CD14-positive monocyte (primary cell): ENCODE results near the gene IL21R. TPM values are rescaled to one million over a fixed set of nuclear protein-coding genes. Genes with fewer than 3 reads are reported as not detected.
A peak's percentile ranks its signal among the peaks of the same experiment; 100 is the strongest.

ENCODE experiments used
- DNase-seq, 3 donors: peaks; one replicate each; pipeline ENCODE4 v3.0.0-alpha.2; 2011 to 2022
- H2AFZ ChIP-seq: 2 replicates; pipeline ENCODE4 v1.6.0; 2012; ENCODE audit warnings: mild to moderate bottlenecking, low read depth, low read length, inconsistent platforms; ENCODE audit not compliant: insufficient read depth, poor library complexity, severe bottlenecking
- H3K27ac ChIP-seq, 2 donors: 1 replicate in 1 of 2; 2 replicates in 1 of 2; pipeline ENCODE4 v1.5.1; 2012 to 2013; ENCODE audit warnings: low read length in 2 of 2, control low read depth in 1 of 2, inconsistent platforms in 1 of 2, low read depth in 1 of 2, mild to moderate bottlenecking in 1 of 2
- H3K27me3 ChIP-seq, 2 donors: one replicate each; pipeline versions ENCODE4 v1.6.0 to v1.6.1; 2011 to 2013; ENCODE audit warnings: low read length in 2 of 2; ENCODE audit not compliant: control insufficient read depth in 2 of 2, insufficient read depth in 2 of 2
- H3K36me3 ChIP-seq, 2 donors: replicated peaks in 1 of 2; 1 replicate in 1 of 2; 2 replicates in 1 of 2; pipeline versions ENCODE4 v1.5.1 to v1.6.1; 2012 to 2013; ENCODE audit warnings: low read length in 2 of 2, control low read depth in 1 of 2, inconsistent platforms in 1 of 2, mild to moderate bottlenecking in 1 of 2; ENCODE audit not compliant: insufficient read depth in 2 of 2, control insufficient read depth in 1 of 2
- H3K4me1 ChIP-seq, 2 donors: 1 replicate in 1 of 2; 2 replicates in 1 of 2; pipeline versions ENCODE4 v1.5.1 to v1.6.1; 2012 to 2013; ENCODE audit warnings: low read length in 2 of 2, control low read depth in 1 of 2, inconsistent platforms in 1 of 2, mild to moderate bottlenecking in 1 of 2, moderate library complexity in 1 of 2; ENCODE audit not compliant: insufficient read depth in 2 of 2, control insufficient read depth in 1 of 2
- H3K4me2 ChIP-seq: replicated peaks from 2 replicates; pipeline ENCODE3; 2012; ENCODE audit warnings: low read length, moderate library complexity, mild to moderate bottlenecking; ENCODE audit not compliant: poor library complexity, severe bottlenecking; ENCODE audit errors: extremely low read depth
- H3K4me3 ChIP-seq, 3 experiments: fragments of 200-600 bp in 1 of 3; sonication (generic) in 1 of 3; replicated peaks in 1 of 3; 1 replicate in 2 of 3; 2 replicates in 1 of 3; pipeline ENCODE4 v1.5.1; 2011 to 2013; ENCODE audit warnings: low read length in 3 of 3, mild to moderate bottlenecking in 3 of 3, control low read depth in 2 of 3, low read depth in 2 of 3, inconsistent platforms in 1 of 3, moderate library complexity in 1 of 3
- H3K79me2 ChIP-seq: 2 replicates; pipeline ENCODE4 v1.6.0; 2012; ENCODE audit warnings: mild to moderate bottlenecking, control low read depth, inconsistent platforms, low read length, moderate library complexity; ENCODE audit not compliant: insufficient read depth
- H3K9ac ChIP-seq: 2 replicates; pipeline ENCODE4 v1.6.0; 2017; ENCODE audit warnings: low read length, mild to moderate bottlenecking; ENCODE audit not compliant: insufficient read depth, poor library complexity, severe bottlenecking
- H3K9me3 ChIP-seq, 2 donors: replicated peaks in 1 of 2; 1 replicate in 1 of 2; 2 replicates in 1 of 2; pipeline versions ENCODE4 v1.5.1 to v1.6.1; 2012 to 2013; ENCODE audit warnings: low read length in 2 of 2, control low read depth in 1 of 2; ENCODE audit not compliant: control insufficient read depth in 1 of 2, insufficient read depth in 1 of 2
- H4K20me1 ChIP-seq: 2 replicates; pipeline ENCODE4 v1.6.0; 2012; ENCODE audit warnings: mild to moderate bottlenecking, low read length, control low read depth, moderate library complexity; ENCODE audit not compliant: insufficient read depth
- H3K27ac Mint-ChIP-seq, 7 donors: one replicate each; pipeline ENCODE4 v1.8.0; 2020; ENCODE audit warnings: mild to moderate bottlenecking in 7 of 7, mixed read lengths in 7 of 7, moderate library complexity in 6 of 7, inconsistent platforms in 2 of 7
- H3K27me3 Mint-ChIP-seq, 3 donors: one replicate each; pipeline ENCODE4 v1.8.0; 2021 to 2022; ENCODE audit warnings: low read depth in 3 of 3, mild to moderate bottlenecking in 3 of 3, mixed read lengths in 3 of 3, moderate library complexity in 3 of 3, inconsistent platforms in 1 of 3
- H3K36me3 Mint-ChIP-seq, 2 donors: one replicate each; pipeline ENCODE4 v1.8.0; 2020; ENCODE audit warnings: mixed read lengths in 2 of 2, inconsistent platforms in 1 of 2, mild to moderate bottlenecking in 1 of 2
- H3K4me1 Mint-ChIP-seq: one replicate; pipeline ENCODE4 v1.8.0; 2020; ENCODE audit warnings: mild to moderate bottlenecking, mixed read lengths
- H3K4me3 Mint-ChIP-seq, 2 donors: one replicate each; pipeline ENCODE4 v1.8.0; 2020; ENCODE audit warnings: mild to moderate bottlenecking in 2 of 2, mixed read lengths in 2 of 2, moderate library complexity in 1 of 2
- H3K9me3 Mint-ChIP-seq, 7 donors: one replicate each; pipeline ENCODE4 v1.8.0; 2020 to 2022; ENCODE audit warnings: mixed read lengths in 7 of 7, mild to moderate bottlenecking in 6 of 7, moderate library complexity in 6 of 7, inconsistent platforms in 2 of 7
- CTCF ChIP-seq: fragments of 200-600 bp; IDR thresholded peaks from one replicate; pipeline ENCODE4 v1.8.0; 2022; ENCODE audit warnings: antibody characterized with exemption, mild to moderate bottlenecking
- WGBS: methylation state at CpG from one replicate; pipeline ENCODE4 v1.1.5; 2013; ENCODE audit warnings: missing lambda C conversion rate; ENCODE audit not compliant: insufficient coverage; 5-methylcytosine and 5-hydroxymethylcytosine counted together
- intact Hi-C, 2 donors: fragments of 100-400 bp; cut with micrococcal nuclease; formaldehyde crosslinking; loops; one replicate each; pipeline versions ENCODE4 v1.15.0 to v1.15.1; 2023
- polyA minus RNA-seq: library from RNA; depleted of rRNA, polyadenylated mRNA; stranded (reverse); fragments of >200 nt; gene quantifications from 2 replicates; pipeline ENCODE4 v1.2.3, GENCODE V29; 2012
- polyA plus RNA-seq, 3 donors: library from polyadenylated mRNA; depleted of rRNA in 1 of 3; unstranded in 2 of 3; stranded (reverse) in 1 of 3; fragments of 300-500 nt in 2 of 3; fragments of >200 nt in 1 of 3; fragmentation: Illumina TruSeq in 2 of 3; gene quantifications; 1 replicate in 2 of 3; 2 replicates in 1 of 3; pipeline ENCODE4 v1.2.3, GENCODE V29; 2012 to 2021
- total RNA-seq, 12 experiments: library from RNA in 1 of 12; stranded (reverse) in 1 of 12; fragments of 120-200 nt in 1 of 12; gene quantifications; one replicate each; pipeline ENCODE4 v1.2.4 and lab custom pipeline; 2013 to 2026; ENCODE audit warnings: mixed read lengths in 6 of 12, inconsistent platforms in 1 of 12

Gene IL21R
- 1.6 TPM for total RNA-seq (2013)
- 1 to 10 TPM; 1.0 to 1.7 (median 1.4) TPM for polyA plus RNA-seq
- 2.2 and 2.6 TPM in 2 replicates for polyA minus RNA-seq
- total RNA-seq (lab: John Stamatoyannopoulos, UW) = 1.2 to 23.9 (median 5.3) reads per million in 11 experiments

GRCh38 chr16:27401768-27402568, at the start of gene IL21R:
Gene IL21R, plus strand, starts transcription at chr16:27402174. Its CDS starts 27,898 bp downstream, at chr16:27430072.
- Histone ChIP-seq H3K4me2 (peak within 1 kb of the TSS; percentile 69), H3K4me3 (peak within 1 kb of the TSS; percentile 2 to 62 (median 30)), H2AFZ (peak within 1 kb of the TSS; percentile 79), H3K79me2 (no peaks in the 10 kb centered on the region), H3K27ac (peak within 1 kb of the TSS; percentile 47 to 62), H3K4me1 (peaks cover 59 to 67% of the 10 kb centered on the region in 2 donors), H3K36me3 (no peaks in the 10 kb centered on the region), H3K27me3 (no peaks in the 10 kb centered on the region), H4K20me1 (no peaks in the 10 kb centered on the region), H3K9ac (peak within 1 kb of the TSS; percentile 55), H3K9me3 (no peaks in the 10 kb centered on the region)
- H3K27ac Mint-ChIP-seq = peak within 1 kb of the TSS; percentile 80 to 91 (median 88)
- H3K4me1 Mint-ChIP-seq = peaks cover 67% of the 10 kb centered on the region
- H3K36me3 Mint-ChIP-seq = peaks cover 2 to 11% of the 10 kb centered on the region in 2 donors
- WGBS = 8% methylated on average over 18 of the region's 23 CpGs
- peak within 1 kb of the TSS; percentile 71 to 95 for H3K4me3 Mint-ChIP-seq
- intact Hi-C loops = loop anchor here in 1 of 2 donors (2.0 to 10.0 kb wide), 3 partner anchors 13 to 77 kb away; no protein-coding TSS in a partner anchor
- peaks cover 0 to 6% (median 0%) of the 10 kb centered on the region in 7 donors for H3K9me3 Mint-ChIP-seq
- peak; percentile 74 to 90 (median 85) for DNase-seq
- peaks cover 4 to 14% (median 14%) of the 10 kb centered on the region in 3 donors for H3K27me3 Mint-ChIP-seq
- TF ChIP-seq CTCF = no peak

GRCh38 chr16:27353853-27354252, 48.1 kb upstream of the IL21R start:
- H2AFZ ChIP-seq = no peak overlapping the region
- Mint-ChIP-seq H3K9me3 (peaks cover 0 to 9% (median 2%) of the 10 kb centered on the region in 7 donors), H3K27me3 (peaks cover 0 to 3% (median 0%) of the 10 kb centered on the region in 3 donors), H3K4me1 (peaks cover 2% of the 10 kb centered on the region), H3K36me3 (peaks cover 89 to 99% of the 10 kb centered on the region in 2 donors), H3K27ac (peak overlapping the region in 2 of 7 donors; percentile 63 to 85), H3K4me3 (no peak overlapping the region)
- H3K4me1 ChIP-seq = no peaks in the 10 kb centered on the region
- intact Hi-C loops = no loop called here
- H3K4me3 ChIP-seq = no peak overlapping the region
- peak in 1 of 3 donors; percentile 31 for DNase-seq
- peaks cover 5% of the 10 kb centered on the region for H3K79me2 ChIP-seq
- 100% methylated on average over 1 of the region's 4 CpGs for WGBS
- H3K27ac ChIP-seq = peak overlapping the region in 1 of 2 donors; percentile 37
- no peak overlapping the region for H3K9ac ChIP-seq
- TF ChIP-seq CTCF = no peak
- H3K36me3 ChIP-seq = peaks cover 89 to 99% of the 10 kb centered on the region in 2 donors
- peaks cover 0 to under 1% of the 10 kb centered on the region in 2 donors for H3K9me3 ChIP-seq
- H3K4me2 ChIP-seq = no peak overlapping the region
- H3K27me3 ChIP-seq = no peaks in the 10 kb centered on the region
- H4K20me1 ChIP-seq = peaks cover 4% of the 10 kb centered on the region
